Bronchial epithelial cell (primary cell): ENCODE data around the gene NRDE2. TPM values are rescaled to one million over a fixed set of nuclear protein-coding genes. Genes with fewer than 3 reads are reported as not detected.

Experiments
- DNase-seq: peaks from one replicate; pipeline ENCODE4 v3.0.0-alpha.2; 2010; ENCODE audit warnings: low read depth
- FAIRE-seq: peaks from 2 replicates; lab custom pipeline; 2011; peaks lifted over from hg19 to GRCh38; lab: Jason Lieb, UNC
- H3K27me3 ChIP-seq: 2 replicates; pipeline ENCODE4 v1.5.1; 2011; ENCODE audit warnings: low read length; ENCODE audit not compliant: control insufficient read depth, insufficient read depth
- H3K36me3 ChIP-seq: 2 replicates; pipeline ENCODE4 v1.5.1; 2011; ENCODE audit warnings: low read length; ENCODE audit not compliant: control insufficient read depth, insufficient read depth
- H3K4me3 ChIP-seq: 2 replicates; pipeline ENCODE4 v1.5.1; 2011; ENCODE audit warnings: mild to moderate bottlenecking, low read depth, low read length, control low read depth
- total RNA-seq: library from RNA; depleted of rRNA; stranded (reverse); fragments of >200 nt; gene quantifications from 2 replicates; pipeline ENCODE4 v1.2.1, GENCODE V29; 2014
- TF ChIP-seq, protein P1 (sequence below): IDR thresholded peaks from 2 replicates; pipeline ENCODE4 v1.5.1; 2011; ENCODE audit warnings: mild to moderate bottlenecking, moderate library complexity, low read length, control low read depth, inconsistent platforms; ENCODE audit not compliant: insufficient read depth, severe bottlenecking

NRDE2 gene
- total RNA-seq, 1 donor from 2014 or later, result 6.1 TPM

DNA sequence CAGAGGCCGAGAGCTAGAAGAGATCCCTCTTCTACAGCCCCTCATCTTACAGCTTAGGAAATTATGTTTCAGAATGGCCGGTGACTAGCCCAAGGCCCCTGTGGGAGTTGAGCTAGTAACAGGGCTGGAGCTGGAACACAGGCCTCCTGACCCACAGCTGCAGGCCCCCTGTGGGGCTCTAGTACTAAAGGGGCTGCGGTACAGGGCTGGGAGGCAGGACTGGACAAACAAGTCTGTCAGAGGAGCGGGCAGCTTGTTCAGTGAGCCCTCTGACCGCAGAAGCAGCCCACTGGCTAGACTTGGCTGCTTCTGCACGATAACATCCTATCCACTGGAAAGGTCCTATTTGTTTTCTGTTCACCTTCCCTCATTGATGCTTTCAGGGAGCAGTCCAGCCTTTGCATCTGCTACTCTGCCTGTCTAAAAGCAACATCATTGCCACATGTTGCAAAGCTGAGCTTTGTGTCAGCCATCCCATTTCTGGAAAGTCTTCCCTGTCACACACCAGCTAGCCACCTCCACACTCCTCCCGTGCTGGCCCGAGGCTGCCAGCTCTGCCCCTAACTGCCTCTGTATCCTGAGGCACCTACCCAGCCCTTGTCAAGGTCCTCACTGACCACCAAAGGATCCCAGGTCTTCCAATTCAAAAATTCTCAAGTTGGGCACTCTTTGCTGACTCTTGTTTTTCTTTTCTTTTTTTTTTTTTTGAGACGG is 65.1 kb downstream of the NRDE2 start:
- no peak for FAIRE-seq

DNA sequence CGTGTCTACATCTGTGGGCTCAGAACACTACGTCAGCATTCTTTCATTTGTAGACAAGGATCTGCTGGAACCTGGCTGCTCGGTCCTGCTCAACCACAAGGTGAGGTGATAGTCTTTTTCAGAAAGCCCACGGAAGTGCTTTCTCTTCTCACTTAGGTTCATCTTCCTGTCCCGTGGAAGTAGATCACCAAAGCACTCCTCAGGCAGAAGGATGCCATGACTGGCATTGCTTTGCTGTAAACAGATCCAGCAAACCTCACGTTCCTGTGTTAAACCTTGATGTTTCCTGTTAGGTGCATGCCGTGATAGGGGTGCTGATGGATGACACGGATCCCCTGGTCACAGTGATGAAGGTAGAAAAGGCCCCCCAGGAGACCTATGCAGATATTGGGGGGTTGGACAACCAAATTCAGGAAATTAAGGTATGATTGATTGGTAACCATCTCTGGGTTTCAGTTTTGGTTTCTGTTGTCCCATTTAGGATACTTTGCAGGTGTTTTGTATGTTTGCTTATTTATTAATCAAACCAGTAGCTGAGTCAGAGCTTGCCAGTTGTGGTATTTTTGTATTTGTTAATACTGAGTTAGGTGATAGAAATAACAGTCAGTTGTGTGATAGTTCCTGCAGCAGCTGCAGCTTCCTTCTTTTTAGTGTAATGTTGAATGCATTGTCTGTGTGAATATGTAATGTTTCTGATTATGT is 67.8 kb downstream of the NRDE2 start:
- Histone ChIP-seq H3K27me3 (no peaks in the 10 kb centered on the region), H3K36me3 (peaks cover 28% of the 10 kb centered on the region), H3K4me3 (no peak overlapping the region)
- no peak for FAIRE-seq
- TF ChIP-seq, protein P1, sequence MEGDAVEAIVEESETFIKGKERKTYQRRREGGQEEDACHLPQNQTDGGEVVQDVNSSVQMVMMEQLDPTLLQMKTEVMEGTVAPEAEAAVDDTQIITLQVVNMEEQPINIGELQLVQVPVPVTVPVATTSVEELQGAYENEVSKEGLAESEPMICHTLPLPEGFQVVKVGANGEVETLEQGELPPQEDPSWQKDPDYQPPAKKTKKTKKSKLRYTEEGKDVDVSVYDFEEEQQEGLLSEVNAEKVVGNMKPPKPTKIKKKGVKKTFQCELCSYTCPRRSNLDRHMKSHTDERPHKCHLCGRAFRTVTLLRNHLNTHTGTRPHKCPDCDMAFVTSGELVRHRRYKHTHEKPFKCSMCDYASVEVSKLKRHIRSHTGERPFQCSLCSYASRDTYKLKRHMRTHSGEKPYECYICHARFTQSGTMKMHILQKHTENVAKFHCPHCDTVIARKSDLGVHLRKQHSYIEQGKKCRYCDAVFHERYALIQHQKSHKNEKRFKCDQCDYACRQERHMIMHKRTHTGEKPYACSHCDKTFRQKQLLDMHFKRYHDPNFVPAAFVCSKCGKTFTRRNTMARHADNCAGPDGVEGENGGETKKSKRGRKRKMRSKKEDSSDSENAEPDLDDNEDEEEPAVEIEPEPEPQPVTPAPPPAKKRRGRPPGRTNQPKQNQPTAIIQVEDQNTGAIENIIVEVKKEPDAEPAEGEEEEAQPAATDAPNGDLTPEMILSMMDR, result no peak
- DNase-seq, result no peak

More for the DNA sequence above, 65.1 kb downstream of the NRDE2 start:
- Histone ChIP-seq H3K27me3 (no peaks in the 10 kb centered on the region), H3K4me3 (no peak overlapping the region), H3K36me3 (peaks cover 31% of the 10 kb centered on the region)
- DNase-seq, result no peak
- TF ChIP-seq, protein P1, result no peak

DNA sequence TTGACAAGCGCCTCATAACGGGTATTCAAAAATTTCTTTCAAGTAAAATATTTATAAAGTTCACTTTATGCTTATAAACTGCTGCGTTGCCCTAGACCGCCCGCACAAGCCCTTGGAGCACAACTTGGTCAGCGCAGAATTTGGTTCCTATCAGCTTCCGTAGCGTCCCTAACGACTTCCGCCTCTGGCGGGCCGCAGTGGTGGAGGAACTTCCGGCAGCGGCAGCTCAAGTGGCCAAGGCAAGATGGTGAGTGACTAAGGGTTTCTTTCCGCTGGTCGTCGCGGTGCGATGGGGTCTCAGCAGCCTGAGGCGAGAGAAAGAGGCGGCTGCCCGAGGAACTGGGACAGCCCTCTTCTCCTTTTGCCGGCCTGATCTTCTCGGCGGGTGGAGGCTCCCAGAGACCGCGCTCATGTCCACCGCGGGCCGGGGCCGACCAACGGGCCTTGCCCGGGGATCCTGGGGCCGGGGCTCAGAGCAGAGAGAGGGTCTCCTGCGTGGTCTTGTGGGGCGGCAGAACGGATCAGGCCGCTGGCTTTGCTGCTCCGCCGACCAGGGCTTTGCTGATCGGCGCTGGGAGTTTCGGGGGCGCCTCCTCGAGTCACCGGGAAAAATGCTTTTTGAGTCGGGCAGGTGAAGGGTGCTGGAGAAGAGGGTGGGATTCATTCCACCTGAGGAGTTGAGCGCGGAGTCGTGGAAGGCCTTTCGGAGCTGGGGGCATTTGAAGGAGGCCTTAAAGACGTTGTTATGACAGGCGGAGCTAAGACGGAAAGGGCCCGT is 75.2 kb downstream of the NRDE2 start, which contains the start of gene PSMC1:
PSMC1 (plus strand) TSS at position 200 of the 778 bp plus-strand sequence; CDS start at position 245, 45 bp downstream.
- H3K27me3 ChIP-seq, result no peaks in the 10 kb centered on the region
- peaks cover 6% of the 10 kb centered on the region for H3K36me3 ChIP-seq
- TF ChIP-seq, protein P1, result no peak
- FAIRE-seq (no peak), DNase-seq (peak; percentile 91)
- H3K4me3 ChIP-seq, result peak within 1 kb of the TSS; percentile 72

DNA sequence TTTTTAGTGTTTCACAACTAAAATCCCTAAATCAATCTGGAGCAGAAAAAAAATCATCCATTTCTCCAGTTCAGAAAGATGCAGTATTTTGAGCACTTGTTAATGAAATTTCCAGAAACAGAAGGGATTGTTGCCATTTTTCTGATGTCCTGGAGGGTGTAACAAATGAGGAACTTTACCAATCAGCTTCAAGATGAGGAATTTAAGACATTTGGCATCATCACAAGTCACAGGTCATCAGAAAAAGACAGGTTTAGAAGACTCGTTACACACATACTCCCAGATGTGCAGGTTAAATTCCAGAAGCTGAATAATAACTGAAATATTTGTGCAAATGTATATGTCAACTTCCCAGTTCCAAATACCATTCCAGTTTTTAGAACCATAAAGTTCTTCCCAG is 75.9 kb downstream of the NRDE2 start:
- FAIRE-seq, result no peak

DNA sequence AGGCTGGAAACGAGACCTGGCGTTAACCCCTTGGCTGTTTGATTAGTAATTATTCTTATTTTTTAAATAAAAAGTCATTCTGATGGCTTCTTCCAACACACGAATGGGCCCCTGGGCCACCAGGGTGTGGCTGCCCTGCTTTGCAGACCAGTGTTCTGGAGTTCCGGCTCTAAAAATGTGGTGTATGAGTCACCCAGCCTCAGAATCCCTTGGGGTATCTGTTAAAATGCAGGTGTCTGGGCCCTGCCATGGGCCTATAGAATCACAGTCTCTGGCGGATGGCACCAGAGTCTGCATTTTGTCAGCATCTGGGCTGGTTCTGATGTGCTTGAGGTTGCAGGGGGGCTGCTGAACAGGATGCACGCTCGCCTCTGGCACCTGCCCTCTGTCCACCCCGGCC is 77.9 kb downstream of the NRDE2 start:
- FAIRE-seq, result no peak
- Histone ChIP-seq H3K36me3 (no peaks in the 10 kb centered on the region), H3K4me3 (no peak overlapping the region), H3K27me3 (no peaks in the 10 kb centered on the region)
- no peak for DNase-seq
- TF ChIP-seq, protein P1, result no peak

More for the DNA sequence above, 75.9 kb downstream of the NRDE2 start:
- H3K36me3 ChIP-seq, result peaks cover 3% of the 10 kb centered on the region
- H3K4me3 ChIP-seq, result peak overlapping the region; percentile 72
- H3K27me3 ChIP-seq, result no peaks in the 10 kb centered on the region
- DNase-seq, result peak; percentile 17
- TF ChIP-seq, protein P1, result no peak
